Kidney epithelial cell (primary cell): Measurements from ENCODE around the gene CNNM4. TPM values are rescaled to one million over a fixed set of nuclear protein-coding genes. Genes with fewer than 3 reads are reported as not detected.

Experiments
- DNase-seq: peaks from one replicate; pipeline ENCODE4 v3.0.0-alpha.2; 2010; ENCODE audit warnings: low read depth
- H3K27me3 ChIP-seq: 2 replicates; pipeline ENCODE4 v1.6.0; 2011; ENCODE audit warnings: low read length; ENCODE audit not compliant: control insufficient read depth, insufficient read depth
- H3K36me3 ChIP-seq: 2 replicates; pipeline ENCODE4 v1.5.1; 2011; ENCODE audit warnings: low read length; ENCODE audit not compliant: control insufficient read depth, insufficient read depth
- H3K4me3 ChIP-seq: 2 replicates; pipeline ENCODE4 v1.5.1; 2011; ENCODE audit warnings: low read depth, mild to moderate bottlenecking, control low read depth, low read length
- total RNA-seq: library from RNA; depleted of rRNA; stranded (reverse); fragments of >200 nt; gene quantifications from 2 replicates; pipeline ENCODE4 v1.2.3, GENCODE V29; 2015
- TF ChIP-seq, protein P1 (sequence below): IDR thresholded peaks from 2 replicates; pipeline ENCODE4 v1.5.1; 2011; ENCODE audit warnings: mild to moderate bottlenecking, moderate library complexity, low read length, control low read depth, inconsistent platforms; ENCODE audit not compliant: insufficient read depth, poor library complexity, severe bottlenecking

CNNM4 gene
- total RNA-seq, 1 donor from 2014 or later = 8.2 TPM

DNA sequence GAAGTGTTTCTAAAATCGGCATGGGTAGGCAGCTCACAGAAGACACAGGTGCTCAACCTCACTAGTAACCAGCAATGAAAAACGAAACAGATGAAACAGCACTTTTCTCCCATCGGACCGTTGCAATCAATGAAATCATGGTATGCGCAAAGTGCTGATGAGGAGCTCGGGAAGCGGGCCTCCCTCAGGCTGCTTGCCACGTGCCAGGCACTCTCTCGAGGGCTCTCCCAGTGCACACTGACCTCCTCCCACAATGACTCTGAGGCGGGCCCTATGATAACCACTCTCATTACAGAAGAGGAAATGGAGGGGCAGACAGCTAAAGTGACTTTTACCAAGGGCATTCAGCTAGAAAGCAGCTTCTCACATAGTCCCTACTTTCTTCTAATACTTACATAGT lies 86.9 kb downstream of the CNNM4 start:
- no peak for DNase-seq
- TF ChIP-seq, protein P1, sequence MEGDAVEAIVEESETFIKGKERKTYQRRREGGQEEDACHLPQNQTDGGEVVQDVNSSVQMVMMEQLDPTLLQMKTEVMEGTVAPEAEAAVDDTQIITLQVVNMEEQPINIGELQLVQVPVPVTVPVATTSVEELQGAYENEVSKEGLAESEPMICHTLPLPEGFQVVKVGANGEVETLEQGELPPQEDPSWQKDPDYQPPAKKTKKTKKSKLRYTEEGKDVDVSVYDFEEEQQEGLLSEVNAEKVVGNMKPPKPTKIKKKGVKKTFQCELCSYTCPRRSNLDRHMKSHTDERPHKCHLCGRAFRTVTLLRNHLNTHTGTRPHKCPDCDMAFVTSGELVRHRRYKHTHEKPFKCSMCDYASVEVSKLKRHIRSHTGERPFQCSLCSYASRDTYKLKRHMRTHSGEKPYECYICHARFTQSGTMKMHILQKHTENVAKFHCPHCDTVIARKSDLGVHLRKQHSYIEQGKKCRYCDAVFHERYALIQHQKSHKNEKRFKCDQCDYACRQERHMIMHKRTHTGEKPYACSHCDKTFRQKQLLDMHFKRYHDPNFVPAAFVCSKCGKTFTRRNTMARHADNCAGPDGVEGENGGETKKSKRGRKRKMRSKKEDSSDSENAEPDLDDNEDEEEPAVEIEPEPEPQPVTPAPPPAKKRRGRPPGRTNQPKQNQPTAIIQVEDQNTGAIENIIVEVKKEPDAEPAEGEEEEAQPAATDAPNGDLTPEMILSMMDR = no peak
- no peak overlapping the region for H3K4me3 ChIP-seq
- no peaks in the 10 kb centered on the region for H3K36me3 ChIP-seq
- no peaks in the 10 kb centered on the region for H3K27me3 ChIP-seq

DNA sequence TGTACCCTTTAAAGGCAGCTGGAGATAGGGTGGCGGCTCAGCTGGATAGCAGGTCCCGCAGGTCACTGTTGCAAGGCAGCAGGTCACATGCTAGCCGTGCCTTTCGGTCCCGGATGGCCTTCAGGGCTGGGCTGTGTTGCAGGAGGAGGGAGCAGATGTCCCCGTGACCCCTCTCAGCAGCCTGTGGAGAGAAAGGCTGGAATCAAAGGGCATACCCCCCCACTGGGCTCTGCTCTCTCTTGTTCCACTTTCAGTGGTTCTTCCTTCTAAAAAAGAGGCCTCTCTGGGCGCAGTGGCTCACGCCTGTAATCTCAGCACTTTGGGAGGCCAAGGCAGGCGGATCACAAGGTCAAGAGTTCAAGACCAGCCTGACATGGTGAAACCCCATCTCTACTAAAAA lies 87.6 kb downstream of the CNNM4 start:
- DNase-seq = no peak
- TF ChIP-seq, protein P1 = no peak
- Histone ChIP-seq H3K27me3 (no peaks in the 10 kb centered on the region), H3K4me3 (no peak overlapping the region), H3K36me3 (no peaks in the 10 kb centered on the region)

DNA sequence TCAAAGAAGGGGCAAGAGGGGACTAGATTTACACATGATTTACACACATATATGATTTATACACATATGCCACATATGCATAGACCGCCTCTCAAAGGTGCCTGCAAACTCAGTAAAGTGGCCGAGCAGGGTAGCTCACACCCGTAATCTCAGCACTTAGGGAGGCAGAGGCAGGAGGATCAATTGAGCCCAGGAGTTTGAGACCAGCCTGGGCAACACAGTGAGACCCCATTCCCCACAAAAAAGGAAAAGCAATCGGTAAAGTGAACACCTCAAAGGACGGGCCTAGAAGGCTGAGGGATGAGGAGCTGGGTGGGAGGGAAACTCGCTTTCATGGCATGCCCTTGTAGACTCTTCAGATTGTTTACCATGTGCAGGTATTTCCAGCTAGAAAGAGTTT lies 92.0 kb downstream of the CNNM4 start:
- H3K36me3 ChIP-seq = no peaks in the 10 kb centered on the region
- no peaks in the 10 kb centered on the region for H3K27me3 ChIP-seq
- DNase-seq = no peak
- TF ChIP-seq, protein P1 = no peak
- no peak overlapping the region for H3K4me3 ChIP-seq

DNA sequence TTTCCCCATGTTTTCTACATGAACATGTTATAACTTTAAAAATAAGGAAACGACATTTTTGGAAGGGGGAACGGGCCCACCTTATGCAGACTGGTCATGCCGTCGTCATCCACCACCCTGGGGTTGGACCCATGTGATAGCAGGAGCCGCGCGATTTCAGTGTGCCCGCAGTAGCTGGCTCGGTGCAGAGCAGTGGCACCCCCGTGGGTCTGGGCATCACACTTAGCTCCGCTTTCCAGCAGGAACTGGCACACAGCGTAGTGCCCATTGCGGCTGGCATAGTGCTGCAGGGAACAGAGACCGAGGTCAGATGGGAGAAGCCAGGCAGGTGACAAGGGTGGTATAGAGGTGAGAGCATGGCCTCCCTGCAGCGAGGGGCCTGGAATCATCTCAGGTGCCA lies 92.6 kb downstream of the CNNM4 start:
- no peaks in the 10 kb centered on the region for H3K36me3 ChIP-seq
- no peaks in the 10 kb centered on the region for H3K27me3 ChIP-seq
- TF ChIP-seq, protein P1 = no peak
- no peak for DNase-seq
- H3K4me3 ChIP-seq = no peak overlapping the region

DNA sequence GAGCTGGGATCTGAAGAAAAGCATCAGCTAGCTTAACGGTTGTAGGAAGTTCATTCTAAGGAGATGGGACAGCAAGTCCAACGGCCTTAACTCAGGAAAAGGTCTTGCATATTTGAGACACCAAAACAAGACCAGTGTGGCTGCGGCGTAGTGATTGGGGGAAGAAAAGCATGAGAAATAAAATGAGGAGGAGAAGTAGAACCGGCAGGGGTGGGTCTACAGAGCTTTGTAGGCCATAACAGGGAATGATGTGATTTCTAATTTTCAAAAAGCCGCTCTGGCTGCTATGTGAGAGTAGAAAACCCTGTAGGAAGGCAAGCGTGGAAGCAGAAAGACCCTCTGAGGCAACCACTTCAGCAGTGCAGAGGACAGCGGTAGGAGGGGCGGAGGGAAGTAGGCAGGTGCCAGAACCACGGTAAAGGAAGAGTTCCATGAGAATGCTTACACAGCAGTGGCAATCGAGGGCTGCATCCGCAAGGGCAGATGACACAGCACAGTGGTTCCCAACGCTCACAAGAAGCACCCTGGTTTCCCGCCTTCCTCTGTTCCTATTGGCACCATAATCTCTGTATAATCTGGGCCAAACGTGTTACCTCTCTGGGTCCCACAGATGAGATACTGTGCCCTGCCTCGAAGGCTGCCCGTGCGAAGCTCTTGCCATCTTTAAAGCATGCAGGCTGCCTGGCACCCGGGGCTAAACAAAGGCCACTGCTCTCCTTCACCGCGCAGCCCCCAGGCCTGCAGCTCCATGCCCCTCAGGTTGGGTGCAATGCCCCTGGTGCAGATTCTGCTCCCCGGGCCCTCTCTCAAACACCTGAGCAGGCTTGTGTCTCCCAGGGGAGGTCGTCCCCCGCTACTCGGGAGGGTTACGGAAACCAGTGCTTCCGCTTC lies 96.3 kb downstream of the CNNM4 start:
- Histone ChIP-seq H3K4me3 (peak overlapping the region; percentile 82), H3K36me3 (peaks cover 4% of the 10 kb centered on the region), H3K27me3 (no peaks in the 10 kb centered on the region)
- no peak for DNase-seq
- TF ChIP-seq, protein P1 = no peak
